Activated CD4-positive, alpha-beta T cell treated with anti-CD3 and anti-CD28 coated beads, Interleukin-2, amount 10 ng/mL, durations not matched to agents 24 days and 14 days (primary cell): ENCODE data around the gene SFTPD. TPM values are rescaled to one million over a fixed set of nuclear protein-coding genes. Genes with fewer than 3 reads are reported as not detected.

Source experiments
- DNase-seq: peaks from one replicate; pipeline ENCODE4 v3.0.0; 2022
- H3K27ac Mint-ChIP-seq: one replicate; pipeline ENCODE4 v1.8.0; 2022; ENCODE audit warnings: mild to moderate bottlenecking, mixed read lengths
- H3K27me3 Mint-ChIP-seq: one replicate; pipeline ENCODE4 v1.8.0; 2022; ENCODE audit warnings: mixed read lengths
- H3K36me3 Mint-ChIP-seq: one replicate; pipeline ENCODE4 v1.8.0; 2022; ENCODE audit warnings: low read depth, mild to moderate bottlenecking, mixed read lengths
- H3K4me1 Mint-ChIP-seq: one replicate; pipeline ENCODE4 v1.8.0; 2021; ENCODE audit warnings: mixed read lengths
- H3K4me3 Mint-ChIP-seq: one replicate; pipeline ENCODE4 v1.8.0; 2022; ENCODE audit warnings: mild to moderate bottlenecking, moderate library complexity, mixed read lengths
- H3K9me3 Mint-ChIP-seq: one replicate; pipeline ENCODE4 v1.8.0; 2021; ENCODE audit warnings: mixed read lengths
- intact Hi-C: fragments of 100-400 bp; cut with micrococcal nuclease; formaldehyde crosslinking; loops from one replicate; pipeline ENCODE4 v1.15.1; 2023
- total RNA-seq: library from RNA; stranded (reverse); gene quantifications from 2 replicates; pipeline ENCODE4 v1.2.3, GENCODE V29; 2022

SFTPD gene
- total RNA-seq, 1 donor from 2014 or later = not detected

GRCh38 chr10:79940431-79940830, 8.5 kb downstream of the SFTPD start:
- no peak overlapping the region for H3K27ac Mint-ChIP-seq
- intact Hi-C loops = no loop called here
- H3K27me3 Mint-ChIP-seq = peaks cover 4% of the 10 kb centered on the region
- H3K4me3 Mint-ChIP-seq = no peak overlapping the region
- H3K4me1 Mint-ChIP-seq = peaks cover 5% of the 10 kb centered on the region
- H3K9me3 Mint-ChIP-seq = no peaks in the 10 kb centered on the region
- H3K36me3 Mint-ChIP-seq = no peaks in the 10 kb centered on the region
- peak; percentile 41 for DNase-seq

DNA sequence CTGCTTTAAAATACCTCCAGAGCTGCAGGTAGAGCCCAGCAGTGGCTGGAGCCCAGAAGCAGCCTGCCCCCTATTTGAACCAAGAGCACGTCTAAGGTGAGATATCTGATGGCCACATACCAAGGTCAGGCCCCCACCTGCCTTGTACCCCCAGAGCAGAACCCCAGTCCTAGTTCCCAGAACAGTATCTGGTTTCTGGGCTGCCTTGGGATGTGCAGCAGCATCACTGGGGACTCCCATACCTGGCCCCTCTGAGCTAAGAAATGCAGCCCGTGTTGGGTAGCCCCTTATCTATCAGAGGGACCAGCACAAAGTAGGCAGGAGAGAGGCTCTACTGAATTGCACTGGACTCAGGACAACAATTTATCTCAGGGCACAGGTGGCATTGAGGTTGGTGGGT, 8.9 kb downstream of the SFTPD start:
- intact Hi-C loops = no loop called here
- no peak overlapping the region for H3K4me3 Mint-ChIP-seq
- H3K4me1 Mint-ChIP-seq = peaks cover 5% of the 10 kb centered on the region
- DNase-seq = peak; percentile 45
- H3K9me3 Mint-ChIP-seq = no peaks in the 10 kb centered on the region
- no peaks in the 10 kb centered on the region for H3K36me3 Mint-ChIP-seq
- no peak overlapping the region for H3K27ac Mint-ChIP-seq
- peaks cover 5% of the 10 kb centered on the region for H3K27me3 Mint-ChIP-seq

DNA sequence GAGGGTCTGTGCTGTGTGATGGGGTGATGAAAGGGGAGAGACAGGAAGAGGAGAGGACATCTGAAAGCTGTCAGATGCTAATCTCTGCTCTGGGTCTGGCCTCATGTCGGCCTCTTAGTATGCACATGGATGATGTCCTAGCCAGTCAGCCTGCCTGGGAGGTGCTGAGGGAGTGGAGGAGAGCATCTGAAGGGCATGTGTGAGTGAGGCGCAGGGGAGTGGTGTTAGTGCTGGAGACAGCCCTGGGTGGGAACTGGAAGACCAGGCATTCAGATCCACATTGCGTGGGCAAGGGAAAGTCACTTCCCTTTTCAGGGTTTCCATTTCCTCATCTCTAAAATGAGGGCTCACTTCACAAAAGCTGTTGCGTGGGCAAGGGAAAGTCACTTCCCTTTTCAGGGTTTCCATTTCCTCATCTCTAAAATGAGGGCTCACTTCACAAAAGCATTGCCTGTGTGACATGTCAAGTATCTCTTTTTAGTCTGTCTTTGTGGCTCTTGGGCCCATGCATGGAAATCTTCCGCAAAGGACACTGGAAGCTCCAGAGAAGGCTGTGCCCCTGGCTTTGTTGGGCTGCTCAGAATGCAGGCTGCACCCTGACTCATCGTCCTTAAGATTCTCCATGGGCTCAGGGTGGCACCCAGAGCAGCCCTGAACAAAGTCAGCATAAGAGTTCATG, 10.0 kb downstream of the SFTPD start:
- intact Hi-C loops = no loop called here
- peaks cover 5% of the 10 kb centered on the region for H3K4me1 Mint-ChIP-seq
- H3K4me3 Mint-ChIP-seq = no peak overlapping the region
- H3K36me3 Mint-ChIP-seq = no peaks in the 10 kb centered on the region
- peaks cover 7% of the 10 kb centered on the region for H3K27me3 Mint-ChIP-seq
- no peaks in the 10 kb centered on the region for H3K9me3 Mint-ChIP-seq
- peak; percentile 52 for DNase-seq
- no peak overlapping the region for H3K27ac Mint-ChIP-seq

- no peak overlapping the region for H3K27ac Mint-ChIP-seq
Measured at GRCh38 chr10:79937701-79938151, 11.2 kb downstream of the SFTPD start.

DNA sequence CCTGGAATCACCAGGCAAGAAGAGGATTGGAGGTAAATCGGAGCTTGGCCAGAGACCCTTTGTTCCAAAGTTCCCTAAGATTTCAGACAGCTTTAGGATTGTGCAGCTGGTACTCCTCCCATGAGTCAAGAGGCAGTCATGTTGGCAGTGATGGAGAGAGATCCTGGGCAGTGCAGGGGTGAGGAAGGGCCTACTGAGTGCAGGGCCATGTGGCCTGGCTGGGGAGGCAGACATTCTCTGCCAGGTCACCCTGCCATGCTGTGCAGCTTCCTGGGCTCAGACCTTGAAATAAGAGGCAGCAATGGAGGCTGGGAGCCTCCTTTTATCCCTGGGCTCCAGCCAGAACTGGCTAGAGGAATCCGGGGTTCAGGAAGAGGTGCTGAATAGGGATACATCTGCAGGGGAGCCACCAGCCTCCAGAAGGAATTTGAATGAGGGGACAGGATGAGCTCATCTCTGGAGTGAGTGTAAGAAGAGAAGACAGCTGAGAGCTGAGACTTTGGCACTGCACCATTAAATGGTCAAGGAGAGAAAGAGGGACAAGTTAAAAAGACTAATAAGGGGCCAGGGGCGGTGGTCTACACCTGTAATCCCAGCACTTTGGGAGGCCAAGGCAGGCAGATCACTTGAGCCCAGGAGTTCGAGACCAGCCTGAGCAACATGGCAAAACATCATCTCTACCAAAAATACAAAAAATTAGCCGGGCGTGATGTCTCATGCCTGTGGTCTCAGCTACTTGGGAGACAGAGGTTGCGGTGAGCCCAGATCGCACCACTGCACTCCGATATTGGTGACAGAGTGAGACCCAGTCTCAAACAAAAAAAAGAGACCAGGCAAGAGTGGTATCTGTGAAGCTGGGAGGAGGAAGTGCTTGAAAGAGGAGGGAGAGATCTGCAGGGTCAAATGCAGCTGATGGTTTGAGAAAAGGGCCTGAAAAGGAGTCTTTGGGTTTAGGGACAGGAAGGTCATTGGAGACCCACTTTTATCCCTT, 12.0 kb downstream of the SFTPD start:
- peaks cover 11% of the 10 kb centered on the region for H3K27me3 Mint-ChIP-seq
- peaks cover 5% of the 10 kb centered on the region for H3K4me1 Mint-ChIP-seq
- no peaks in the 10 kb centered on the region for H3K9me3 Mint-ChIP-seq
- intact Hi-C loops = no loop called here
- no peak overlapping the region for H3K4me3 Mint-ChIP-seq
- peak; percentile 27 for DNase-seq
- H3K27ac Mint-ChIP-seq = no peak overlapping the region
- H3K36me3 Mint-ChIP-seq = no peaks in the 10 kb centered on the region

More at GRCh38 chr10:79937701-79938151, 11.2 kb downstream of the SFTPD start:
- intact Hi-C loops = no loop called here
- DNase-seq = peak; percentile 45
- Mint-ChIP-seq H3K9me3 (no peaks in the 10 kb centered on the region), H3K27me3 (peaks cover 8% of the 10 kb centered on the region), H3K4me1 (peaks cover 5% of the 10 kb centered on the region), H3K36me3 (no peaks in the 10 kb centered on the region), H3K4me3 (no peak overlapping the region)

DNA sequence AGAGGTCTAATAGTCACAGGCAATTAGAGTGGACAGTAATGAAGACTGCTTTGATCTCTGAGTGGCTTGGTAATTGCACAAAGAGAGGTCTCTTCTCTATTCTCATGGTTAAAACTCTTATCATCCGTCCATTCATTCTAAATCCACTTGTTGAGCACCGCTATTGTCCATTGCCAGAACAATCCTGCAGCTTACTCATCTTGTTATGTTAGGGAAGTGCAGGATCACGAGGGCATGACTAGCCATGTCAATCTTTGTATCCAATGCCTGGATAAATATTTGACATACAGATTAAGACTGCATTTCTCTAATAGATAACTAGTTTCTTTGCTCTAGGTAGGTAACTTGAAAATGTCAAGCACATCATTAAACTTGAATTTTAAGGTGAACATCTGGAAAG, 14.9 kb downstream of the SFTPD start:
- intact Hi-C loops = no loop called here
- Mint-ChIP-seq H3K4me1 (peaks cover 6% of the 10 kb centered on the region), H3K27ac (no peak overlapping the region), H3K36me3 (no peaks in the 10 kb centered on the region), H3K27me3 (peaks cover 27% of the 10 kb centered on the region), H3K9me3 (no peaks in the 10 kb centered on the region), H3K4me3 (no peak overlapping the region)
- DNase-seq = no peak

GRCh38 chr10:79932841-79933379, 16.0 kb downstream of the SFTPD start:
- Mint-ChIP-seq H3K36me3 (no peaks in the 10 kb centered on the region), H3K27ac (no peak overlapping the region), H3K27me3 (peaks cover 27% of the 10 kb centered on the region), H3K4me1 (peaks cover 4% of the 10 kb centered on the region), H3K4me3 (no peak overlapping the region), H3K9me3 (no peaks in the 10 kb centered on the region)
- intact Hi-C loops = no loop called here
- peak; percentile 36 for DNase-seq

GRCh38 chr10:79932307-79932706, 16.6 kb downstream of the SFTPD start:
- Mint-ChIP-seq H3K4me1 (peaks cover 4% of the 10 kb centered on the region), H3K36me3 (no peaks in the 10 kb centered on the region), H3K27ac (no peak overlapping the region), H3K9me3 (no peaks in the 10 kb centered on the region), H3K4me3 (no peak overlapping the region), H3K27me3 (peaks cover 27% of the 10 kb centered on the region)
- intact Hi-C loops = no loop called here
- no peak for DNase-seq

GRCh38 chr10:79930751-79931150, 18.2 kb downstream of the SFTPD start:
- peak; percentile 51 for DNase-seq
- H3K4me3 Mint-ChIP-seq = no peak overlapping the region
- peaks cover 4% of the 10 kb centered on the region for H3K4me1 Mint-ChIP-seq
- H3K27ac Mint-ChIP-seq = no peak overlapping the region
- intact Hi-C loops = no loop called here
- peaks cover 29% of the 10 kb centered on the region for H3K27me3 Mint-ChIP-seq
- peaks cover under 1% of the 10 kb centered on the region for H3K36me3 Mint-ChIP-seq
- H3K9me3 Mint-ChIP-seq = no peaks in the 10 kb centered on the region

DNA sequence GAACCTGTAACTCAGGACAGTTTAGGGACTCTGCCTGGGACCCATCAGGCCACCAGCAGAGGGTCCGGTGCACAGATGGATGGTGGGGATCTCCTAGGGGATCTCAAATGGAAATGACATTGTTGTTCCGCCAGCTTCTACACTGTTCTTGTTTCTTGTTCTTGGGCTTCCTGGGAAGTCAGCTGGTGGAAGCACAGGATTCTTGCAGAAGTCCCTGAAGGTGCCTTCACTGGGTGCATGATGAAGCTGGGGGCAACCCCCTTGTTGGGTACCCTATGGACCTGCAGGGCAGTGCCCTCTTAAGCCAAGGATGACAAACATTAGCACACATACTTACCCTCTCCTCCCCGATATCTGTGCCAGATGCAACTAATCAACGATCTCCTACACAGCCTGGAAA, 18.6 kb downstream of the SFTPD start:
- H3K9me3 Mint-ChIP-seq = no peaks in the 10 kb centered on the region
- no peak overlapping the region for H3K4me3 Mint-ChIP-seq
- H3K36me3 Mint-ChIP-seq = peaks cover 1% of the 10 kb centered on the region
- intact Hi-C loops = no loop called here
- H3K4me1 Mint-ChIP-seq = peaks cover 4% of the 10 kb centered on the region
- H3K27me3 Mint-ChIP-seq = peaks cover 27% of the 10 kb centered on the region
- peak; percentile 49 for DNase-seq
- H3K27ac Mint-ChIP-seq = no peak overlapping the region

DNA sequence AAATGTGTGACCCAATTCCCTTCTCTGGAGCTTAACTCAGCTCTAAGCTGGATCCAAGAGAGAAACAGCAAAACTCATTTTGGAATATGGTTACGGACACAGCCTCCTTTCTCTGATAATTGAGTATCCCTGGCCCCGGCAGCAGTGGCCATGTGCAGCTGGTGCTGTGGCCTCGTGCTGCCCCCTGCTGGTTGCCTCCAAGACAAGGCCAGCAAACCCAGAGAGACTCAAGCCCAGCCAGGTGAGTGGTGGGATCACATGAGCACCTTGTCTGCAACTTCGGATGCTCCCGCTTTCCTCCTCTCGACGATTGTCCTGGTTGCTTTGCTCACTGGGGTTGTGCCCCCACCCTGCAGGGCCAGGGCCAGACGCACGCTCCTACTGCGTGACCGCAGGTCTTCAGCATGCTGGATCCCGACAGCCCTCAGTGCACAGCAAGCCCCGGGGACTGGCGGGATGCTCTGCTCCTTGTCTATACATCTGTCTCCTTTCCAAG, 19.4 kb downstream of the SFTPD start:
- H3K36me3 Mint-ChIP-seq = peaks cover 1% of the 10 kb centered on the region
- H3K9me3 Mint-ChIP-seq = no peaks in the 10 kb centered on the region
- peaks cover 4% of the 10 kb centered on the region for H3K4me1 Mint-ChIP-seq
- peaks cover 26% of the 10 kb centered on the region for H3K27me3 Mint-ChIP-seq
- no peak overlapping the region for H3K27ac Mint-ChIP-seq
- intact Hi-C loops = loop anchor here (1.0 to 2.0 kb wide), 3 partner anchors 150 to 391 kb away; no protein-coding TSS in a partner anchor
- H3K4me3 Mint-ChIP-seq = no peak overlapping the region
- peak; percentile 93 for DNase-seq

GRCh38 chr10:79928028-79928583, 20.8 kb downstream of the SFTPD start:
- Mint-ChIP-seq H3K27ac (no peak overlapping the region), H3K4me1 (peaks cover 4% of the 10 kb centered on the region), H3K4me3 (no peak overlapping the region), H3K27me3 (peaks cover 26% of the 10 kb centered on the region), H3K9me3 (no peaks in the 10 kb centered on the region), H3K36me3 (peaks cover 1% of the 10 kb centered on the region)
- intact Hi-C loops = loop anchor here (2.0 kb wide), 1 partner anchor 389 kb away; no protein-coding TSS in a partner anchor
- DNase-seq = peak; percentile 49

- Mint-ChIP-seq H3K9me3 (no peaks in the 10 kb centered on the region), H3K4me3 (no peak overlapping the region), H3K27me3 (peaks cover 22% of the 10 kb centered on the region), H3K4me1 (peaks cover 4% of the 10 kb centered on the region), H3K36me3 (peaks cover 1% of the 10 kb centered on the region), H3K27ac (no peak overlapping the region)
- intact Hi-C loops = no loop called here
- DNase-seq = peak; percentile 51
Measured at GRCh38 chr10:79927111-79927828, 21.6 kb downstream of the SFTPD start.
